GM18858 (cell line): Measurements from ENCODE around the gene ARFGAP3.
"Not testable (repeated sequence)": the region's sequence is repeated elsewhere in the genome, so short reads cannot be mapped to it uniquely, and the experiment has no call there.

Source experiments
- ATAC-seq: cut with Tn5 transposase; IDR thresholded peaks from one replicate; pipeline ENCODE4 v1.9.1; 2021; ENCODE audit not compliant: unreplicated experiment

ARFGAP3 gene

DNA sequence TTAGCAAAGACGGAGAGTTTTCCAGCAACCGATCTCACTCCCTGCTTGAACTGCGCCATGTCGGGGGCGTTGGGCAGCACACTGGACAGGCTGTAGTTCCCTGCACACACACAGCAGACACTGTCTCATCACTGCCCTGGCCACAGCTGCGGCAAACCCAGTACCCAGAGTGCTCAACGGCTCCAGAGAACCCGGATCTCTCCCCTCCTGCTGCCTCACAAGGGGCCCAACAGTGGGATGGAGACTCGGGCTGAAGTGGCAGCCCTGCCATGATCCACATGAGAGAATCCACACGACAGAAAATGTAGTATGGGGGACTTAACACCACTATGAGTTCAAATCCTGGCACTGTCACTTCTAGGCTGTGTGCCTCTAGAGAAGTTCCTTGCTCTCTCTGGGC is 58.0 kb downstream of the ARFGAP3 start:
- no peak for ATAC-seq

DNA sequence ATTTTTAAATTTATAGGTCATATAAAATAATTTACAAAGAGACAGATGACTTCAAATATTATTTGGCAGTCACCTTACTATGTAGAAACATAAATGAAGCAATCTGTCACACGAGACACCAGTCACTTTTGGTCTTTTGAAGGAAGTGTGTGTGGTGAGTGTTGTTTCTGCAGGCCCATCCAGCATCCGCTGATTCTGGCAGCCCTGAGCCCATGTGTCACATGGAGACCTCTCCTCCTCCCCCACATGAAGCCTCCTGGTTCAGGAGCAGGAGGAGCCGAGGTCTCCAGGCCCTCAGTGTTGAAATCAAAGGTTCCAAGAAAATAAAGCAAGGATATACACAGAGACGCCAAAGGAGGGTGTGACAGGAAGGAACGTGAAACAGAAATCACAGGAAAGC is 60.1 kb downstream of the ARFGAP3 start:
- ATAC-seq, result no peak

- no peak for ATAC-seq
Observed at GRCh38 chr22:42796081-42796480, 61.0 kb downstream of the ARFGAP3 start.

DNA sequence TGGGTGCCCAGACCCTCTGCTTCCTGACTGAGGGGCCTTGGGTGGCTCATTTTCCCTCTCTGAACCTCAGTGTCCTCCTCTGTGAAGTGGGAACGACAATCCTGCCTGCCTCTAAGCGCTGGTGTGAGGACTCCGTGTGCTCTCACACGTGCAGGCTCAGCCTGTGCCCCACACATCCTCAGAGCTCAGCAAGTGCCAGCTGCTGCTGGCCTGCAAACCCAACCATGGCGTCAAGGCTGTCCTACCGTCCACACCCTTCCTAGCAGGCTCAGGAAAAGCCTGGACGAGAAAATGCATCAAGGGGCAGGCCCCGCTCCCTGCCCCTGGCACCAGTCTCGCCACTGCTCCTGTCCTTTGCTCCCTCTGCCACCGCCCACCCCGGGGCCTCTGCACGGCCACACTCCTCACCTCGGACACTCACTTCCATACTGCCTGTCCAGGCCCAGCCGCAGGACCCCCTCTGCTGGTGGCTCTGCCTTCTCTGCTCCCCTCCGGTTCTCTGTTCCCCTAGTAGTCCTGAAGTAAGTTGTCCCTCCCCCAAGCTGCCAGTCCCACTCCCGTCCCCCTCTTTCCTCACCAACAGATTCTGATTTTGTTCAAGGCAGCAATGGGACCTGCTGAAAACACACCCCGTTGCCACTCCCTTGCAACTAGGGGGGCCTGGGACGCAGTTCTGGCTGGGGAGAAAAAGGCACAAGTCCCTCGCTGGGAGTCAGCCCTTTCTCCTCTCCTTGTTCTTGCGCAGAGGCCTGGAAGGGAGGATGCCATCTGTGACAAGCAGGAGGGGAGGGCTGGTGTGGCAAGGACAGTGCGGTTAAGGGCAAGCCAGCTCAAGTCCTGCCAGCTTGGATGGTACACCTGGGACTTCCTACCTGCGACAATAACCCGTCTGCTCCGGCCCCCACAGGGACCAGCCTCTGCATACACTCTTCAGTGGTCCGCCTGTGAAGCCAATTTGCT is 62.2 kb downstream of the ARFGAP3 start:
- ATAC-seq, result no peak

GRCh38 chr22:42793848-42794405 is 63.1 kb downstream of the ARFGAP3 start:
- no peak for ATAC-seq

DNA sequence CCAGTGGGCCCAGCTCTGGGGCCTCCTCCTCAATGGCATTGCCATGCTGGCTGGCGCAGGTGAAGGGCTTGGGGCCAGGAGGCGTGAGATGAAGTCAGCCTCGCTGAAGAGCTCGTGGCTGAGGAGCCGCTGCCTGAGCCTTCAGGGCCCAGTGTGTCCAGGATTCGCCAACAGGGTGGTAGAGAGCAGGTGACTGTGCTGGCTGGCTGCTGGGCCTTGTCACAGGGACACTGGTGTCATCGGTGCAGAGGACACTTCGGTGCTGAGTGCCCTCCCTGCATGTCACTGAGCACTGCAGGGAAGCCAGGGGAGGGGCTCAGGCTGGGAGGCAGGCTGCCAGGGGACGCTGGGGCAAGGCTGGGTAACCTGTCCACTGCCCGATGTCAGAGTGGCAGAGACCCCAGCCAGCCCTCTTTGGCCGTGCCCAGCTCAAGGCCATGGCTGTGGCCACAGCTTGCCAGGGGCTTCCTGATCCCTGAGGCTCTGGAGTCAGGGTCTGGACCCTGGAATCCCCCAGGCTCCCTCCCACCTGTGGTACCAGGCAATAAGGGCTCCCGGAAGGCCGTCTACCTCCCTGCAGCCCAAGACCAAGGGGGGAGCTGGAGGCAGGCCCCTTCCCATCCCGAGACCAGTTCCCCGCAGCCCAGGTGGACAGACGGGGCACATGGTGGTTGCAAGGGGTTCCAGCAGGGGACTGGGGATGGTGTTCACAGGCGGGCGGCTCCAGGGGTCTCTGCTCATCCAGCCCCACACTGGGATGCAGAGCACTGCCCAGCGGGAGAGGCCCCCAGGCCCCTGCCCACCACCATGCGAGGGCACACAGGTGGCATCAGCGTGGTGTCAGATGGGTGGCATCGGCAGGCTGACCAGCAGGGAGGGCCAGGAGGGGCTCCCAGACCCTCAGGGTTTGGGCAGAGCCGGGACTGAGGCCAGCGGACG is 63.9 kb downstream of the ARFGAP3 start:
- ATAC-seq, result no peak

GRCh38 chr22:42792453-42792908 is 64.6 kb downstream of the ARFGAP3 start:
- ATAC-seq, result no peak

GRCh38 chr22:42791721-42792452 is 65.2 kb downstream of the ARFGAP3 start:
- no peak for ATAC-seq

DNA sequence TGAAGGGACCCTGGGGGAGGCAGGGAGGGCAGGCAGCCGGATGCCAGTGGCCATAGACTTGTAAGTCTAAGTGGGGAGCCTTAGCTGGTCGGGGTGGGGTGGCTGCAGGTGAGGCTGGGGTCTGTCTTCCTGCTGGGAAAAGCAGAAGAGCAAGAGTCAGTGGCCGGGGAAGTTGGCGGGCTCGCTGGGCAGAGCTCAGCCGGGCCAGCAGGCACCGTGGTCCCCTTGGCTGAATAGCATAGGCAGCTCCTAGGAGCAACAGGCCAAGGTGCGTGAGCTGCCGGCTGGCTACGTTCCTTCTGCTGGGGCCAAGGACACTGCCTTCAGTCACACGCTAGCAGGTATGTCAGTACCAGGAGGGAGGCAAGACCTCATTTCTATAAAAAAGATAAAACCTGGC is 68.6 kb downstream of the ARFGAP3 start:
- no peak for ATAC-seq

DNA sequence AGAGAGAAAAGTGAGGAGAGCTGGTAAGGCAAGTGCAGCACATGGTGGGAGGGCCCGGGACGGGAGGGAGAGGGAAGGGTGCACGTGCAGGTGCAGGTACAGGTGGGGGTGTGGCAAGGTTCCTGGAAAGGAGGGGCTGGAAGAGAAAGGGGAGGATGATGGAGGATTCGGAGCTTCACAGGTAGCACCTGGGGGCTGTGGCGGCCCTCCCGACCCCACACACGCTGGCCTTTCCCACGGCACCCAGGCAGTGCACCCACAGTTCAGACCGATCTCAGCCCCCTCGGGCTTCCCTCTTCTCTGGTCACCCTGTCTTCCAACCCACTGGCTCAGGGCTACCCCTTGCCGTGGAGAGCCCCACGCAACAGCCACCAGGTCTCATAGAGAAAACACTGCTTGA is 69.1 kb downstream of the ARFGAP3 start:
- ATAC-seq, result no peak

DNA sequence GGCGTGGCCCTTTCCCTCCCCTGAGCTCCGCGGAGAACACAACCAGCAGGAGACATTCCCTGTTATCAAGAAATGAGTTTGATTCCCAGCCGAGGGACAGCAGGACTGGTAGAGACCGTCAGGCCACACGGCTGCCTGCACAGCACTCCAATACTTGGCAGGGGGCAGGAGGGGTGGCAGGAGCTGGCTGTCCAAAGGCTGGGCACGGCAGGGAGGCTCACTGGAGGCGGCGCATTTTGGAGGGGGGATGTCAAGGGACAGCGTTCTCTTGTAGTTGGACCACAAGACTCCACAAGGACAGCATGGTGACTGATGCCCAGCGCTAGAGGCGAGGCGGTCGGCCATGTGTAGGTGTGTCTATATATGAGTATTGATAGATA is 69.7 kb downstream of the ARFGAP3 start:
- no peak for ATAC-seq

- no peak for ATAC-seq
Observed at GRCh38 chr22:42786606-42787356, 70.3 kb downstream of the ARFGAP3 start.

DNA sequence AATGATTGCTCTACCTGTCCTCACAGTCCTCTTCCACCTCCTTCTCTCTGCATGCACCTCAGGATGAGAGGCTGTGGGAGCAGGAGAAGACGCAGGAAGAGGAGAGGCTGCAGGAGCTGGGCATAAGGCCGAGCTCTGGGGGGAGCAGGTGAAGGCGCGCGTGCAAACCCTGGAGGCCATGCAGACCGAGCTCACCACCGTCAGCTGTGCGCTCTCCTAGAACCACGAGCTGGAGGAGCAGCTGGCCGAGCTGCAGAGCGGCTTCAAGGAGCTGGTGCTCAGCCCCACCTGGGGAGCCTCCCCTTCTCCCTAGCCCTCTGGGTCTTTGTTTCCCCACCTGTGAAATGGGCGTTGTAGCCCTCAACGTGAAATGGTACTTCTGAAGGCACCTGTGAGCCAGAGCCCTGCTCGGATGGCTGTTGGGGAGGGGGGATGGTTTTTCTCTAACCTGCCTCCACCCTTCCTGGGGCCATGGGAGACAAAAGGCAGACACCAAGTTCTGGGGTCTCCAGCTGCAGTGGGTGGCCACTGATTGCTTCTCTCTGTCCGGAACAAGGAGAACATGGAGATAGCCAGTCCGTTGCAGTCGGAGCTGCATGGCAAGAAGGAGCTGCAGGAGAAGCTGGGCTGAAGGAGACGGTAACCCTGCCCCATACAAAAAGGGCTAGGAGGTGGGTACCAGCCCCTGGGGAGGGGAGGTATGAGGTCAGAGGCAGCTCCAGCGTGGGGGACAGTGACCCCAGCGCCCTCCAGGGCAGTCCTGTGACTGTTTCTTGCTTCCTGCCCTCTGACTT is 71.2 kb downstream of the ARFGAP3 start:
- no peak for ATAC-seq

DNA sequence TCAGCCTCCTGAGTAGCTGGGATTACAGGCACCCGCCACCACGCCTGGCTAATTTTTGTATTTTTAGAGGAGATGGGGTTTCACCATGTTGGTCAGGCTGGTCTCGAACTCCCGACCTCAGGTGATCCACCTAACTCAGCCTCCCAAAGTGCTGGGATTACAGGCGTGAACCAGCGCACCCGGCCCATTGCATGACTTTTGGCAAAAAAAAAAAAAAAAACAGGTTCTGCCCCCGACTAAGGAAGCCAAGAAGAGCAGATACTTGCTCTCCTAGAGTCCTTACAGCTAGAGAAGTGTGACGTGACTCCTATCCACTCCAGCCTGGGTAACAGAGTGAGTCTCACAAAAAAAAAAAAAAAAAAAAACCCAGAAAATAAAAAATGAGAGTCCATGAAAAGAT is 74.8 kb downstream of the ARFGAP3 start:
- ATAC-seq, result not testable (repeated sequence)

- no peak for ATAC-seq
Observed at GRCh38 chr22:42780070-42780540, 77.0 kb downstream of the ARFGAP3 start.

DNA sequence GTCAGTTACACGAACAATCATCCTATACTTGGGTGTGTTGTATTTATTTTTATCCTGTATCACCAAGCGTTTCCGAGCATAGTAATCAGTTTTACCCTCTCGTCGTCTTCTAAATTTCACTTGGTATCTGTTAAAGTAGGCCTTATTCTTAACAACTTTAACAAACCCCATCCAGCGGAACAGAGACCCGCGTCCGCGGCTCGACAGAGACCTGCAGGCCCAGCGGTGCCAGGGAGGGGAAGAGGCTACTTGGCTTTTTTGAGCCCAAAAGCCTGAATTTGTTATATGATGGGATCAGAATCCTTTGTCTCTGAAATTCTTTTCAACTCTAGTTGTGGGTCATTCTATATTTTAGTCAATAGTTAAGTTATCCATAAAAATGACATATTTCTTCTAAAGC is 79.9 kb downstream of the ARFGAP3 start:
- no peak for ATAC-seq

GRCh38 chr22:42773167-42773566 is 83.9 kb downstream of the ARFGAP3 start:
- no peak for ATAC-seq

GRCh38 chr22:42772647-42773046 is 84.4 kb downstream of the ARFGAP3 start:
- no peak for ATAC-seq
